Astrocyte of the cerebellum (primary cell): ENCODE data around the gene NUDT7.

ENCODE experiments used
- DNase-seq: peaks from one replicate; pipeline ENCODE4 v3.0.0-alpha.2; 2011; ENCODE audit warnings: low read depth
- H3K4me3 ChIP-seq: 2 replicates; pipeline ENCODE4 v1.5.1; 2011; ENCODE audit warnings: mild to moderate bottlenecking, low read depth, low read length, moderate library complexity
- in situ Hi-C: cut with HindIII; loops from 2 replicates; pipeline ENCODE4 v1.10.0; 2017; ENCODE audit warnings: low sequenced_read_pairs
- TF ChIP-seq, protein P1 (sequence below): IDR thresholded peaks from 2 replicates; pipeline ENCODE4 v1.5.1; 2012; ENCODE audit warnings: low read length, low read depth, moderate library complexity, mild to moderate bottlenecking; ENCODE audit errors: missing control alignments

Gene NUDT7

DNA sequence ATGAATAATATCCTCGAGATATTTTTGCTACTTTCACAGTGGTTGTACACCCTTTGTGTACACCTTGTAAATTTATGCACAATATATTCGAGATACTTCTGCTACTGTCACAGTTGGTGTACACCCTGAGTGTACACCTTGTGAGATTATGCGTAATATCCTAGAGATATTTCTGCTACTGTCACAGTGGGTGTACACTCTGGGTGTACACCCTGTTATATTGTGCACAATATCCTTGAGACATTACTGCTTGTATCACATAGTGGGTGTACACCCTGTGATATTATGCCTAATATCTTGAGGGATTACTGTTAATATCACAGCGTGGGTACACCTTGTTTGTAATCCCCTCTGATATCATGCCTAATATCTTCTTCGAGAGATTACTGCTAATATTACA lies 7.2 kb upstream of the NUDT7 start:
- in situ Hi-C loops: no loop called here
- no peak for DNase-seq
- H3K4me3 ChIP-seq: no peak overlapping the region
- TF ChIP-seq, protein P1, sequence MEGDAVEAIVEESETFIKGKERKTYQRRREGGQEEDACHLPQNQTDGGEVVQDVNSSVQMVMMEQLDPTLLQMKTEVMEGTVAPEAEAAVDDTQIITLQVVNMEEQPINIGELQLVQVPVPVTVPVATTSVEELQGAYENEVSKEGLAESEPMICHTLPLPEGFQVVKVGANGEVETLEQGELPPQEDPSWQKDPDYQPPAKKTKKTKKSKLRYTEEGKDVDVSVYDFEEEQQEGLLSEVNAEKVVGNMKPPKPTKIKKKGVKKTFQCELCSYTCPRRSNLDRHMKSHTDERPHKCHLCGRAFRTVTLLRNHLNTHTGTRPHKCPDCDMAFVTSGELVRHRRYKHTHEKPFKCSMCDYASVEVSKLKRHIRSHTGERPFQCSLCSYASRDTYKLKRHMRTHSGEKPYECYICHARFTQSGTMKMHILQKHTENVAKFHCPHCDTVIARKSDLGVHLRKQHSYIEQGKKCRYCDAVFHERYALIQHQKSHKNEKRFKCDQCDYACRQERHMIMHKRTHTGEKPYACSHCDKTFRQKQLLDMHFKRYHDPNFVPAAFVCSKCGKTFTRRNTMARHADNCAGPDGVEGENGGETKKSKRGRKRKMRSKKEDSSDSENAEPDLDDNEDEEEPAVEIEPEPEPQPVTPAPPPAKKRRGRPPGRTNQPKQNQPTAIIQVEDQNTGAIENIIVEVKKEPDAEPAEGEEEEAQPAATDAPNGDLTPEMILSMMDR: no peak

DNA sequence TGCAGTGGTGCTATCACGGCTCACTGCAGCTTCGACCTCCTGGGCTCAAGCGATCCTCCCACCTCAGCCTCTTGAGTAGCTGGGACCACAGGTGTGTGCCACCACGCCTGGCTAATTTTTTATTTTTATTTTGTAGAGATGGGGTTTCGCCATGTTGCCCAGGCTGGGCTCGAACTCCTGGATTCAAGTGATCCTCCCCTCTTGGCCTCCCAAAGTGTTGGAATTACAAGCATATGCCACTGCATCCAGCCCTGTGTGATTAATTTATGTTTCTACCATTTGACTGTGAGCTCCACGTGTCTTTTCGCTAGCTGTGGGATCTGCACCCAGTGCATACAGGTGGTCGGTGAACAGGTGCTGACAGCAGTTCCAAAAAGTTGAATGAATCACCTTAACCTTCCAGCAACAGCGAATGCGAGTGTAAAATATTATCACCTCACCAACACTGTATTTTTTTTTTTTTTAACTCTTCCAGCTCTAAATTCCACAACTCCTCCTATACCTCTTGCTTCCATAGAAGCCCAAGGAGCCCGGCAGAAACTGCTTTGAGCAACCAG lies 484 bp upstream of the NUDT7 start:
- TF ChIP-seq, protein P1: no peak
- no peak overlapping the region for H3K4me3 ChIP-seq
- in situ Hi-C loops: no loop called here
- DNase-seq: no peak

DNA sequence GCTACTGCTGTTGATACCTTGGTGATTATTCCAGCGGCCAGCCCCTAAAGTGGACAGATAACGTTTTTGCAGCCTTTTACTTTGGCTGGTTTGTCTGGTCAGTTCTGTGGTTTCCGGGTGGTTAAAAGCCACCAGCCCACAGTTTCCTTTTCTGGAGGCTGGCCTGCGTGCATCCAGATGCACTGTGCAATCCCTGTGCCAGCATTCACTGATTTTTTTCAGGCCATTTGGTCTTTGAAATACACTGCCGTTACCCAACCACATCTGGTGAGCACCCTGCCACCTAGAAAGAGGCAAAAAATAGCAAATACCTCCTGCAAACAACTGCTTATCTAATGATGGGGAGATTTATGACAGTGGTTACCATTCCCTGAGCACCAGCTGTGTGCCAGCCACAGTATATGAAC lies 797 bp downstream of the NUDT7 start:
- peak overlapping the region; percentile 74 for H3K4me3 ChIP-seq
- TF ChIP-seq, protein P1: no peak
- in situ Hi-C loops: no loop called here
- peak; percentile 31 for DNase-seq

DNA sequence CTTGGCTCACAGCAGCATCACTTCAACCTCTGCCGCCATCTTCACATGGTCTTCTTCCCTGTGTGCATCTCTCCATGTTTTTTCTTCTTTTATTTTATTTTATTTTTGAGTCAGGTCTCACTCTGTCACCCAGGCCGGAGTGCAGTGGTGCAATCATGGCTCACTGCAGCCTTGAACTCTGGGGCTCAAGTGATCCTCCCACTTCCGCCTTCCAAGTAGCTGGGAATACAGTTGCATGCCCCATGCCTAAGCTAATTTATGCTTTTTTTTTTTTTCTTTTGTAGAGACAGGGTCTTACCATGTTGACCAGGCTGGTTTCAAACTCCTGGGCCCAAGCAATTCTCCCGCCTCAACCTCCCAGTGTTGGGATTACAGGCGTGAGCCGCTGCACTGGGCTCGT lies 1.9 kb downstream of the NUDT7 start:
- no peak for DNase-seq
- in situ Hi-C loops: no loop called here
- H3K4me3 ChIP-seq: no peak overlapping the region
- TF ChIP-seq, protein P1: no peak

DNA sequence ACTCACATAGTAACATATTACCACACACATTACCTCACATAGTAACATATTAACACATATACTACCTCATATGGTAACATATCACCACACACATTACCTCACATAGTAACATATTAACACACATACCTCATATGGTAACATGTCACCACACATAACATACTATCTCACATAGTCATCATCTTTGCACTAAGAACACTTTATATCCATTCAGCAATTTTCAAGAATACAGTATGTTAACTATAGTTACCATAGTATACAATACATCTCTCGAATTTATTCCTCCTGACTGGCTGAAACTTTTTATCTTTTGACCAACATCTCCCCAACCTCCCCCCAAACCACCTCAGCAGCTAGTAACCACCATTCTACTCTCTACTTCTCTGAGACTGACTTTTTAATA lies 7.6 kb downstream of the NUDT7 start:
- TF ChIP-seq, protein P1: no peak
- in situ Hi-C loops: no loop called here
- H3K4me3 ChIP-seq: no peak overlapping the region
- DNase-seq: no peak

DNA sequence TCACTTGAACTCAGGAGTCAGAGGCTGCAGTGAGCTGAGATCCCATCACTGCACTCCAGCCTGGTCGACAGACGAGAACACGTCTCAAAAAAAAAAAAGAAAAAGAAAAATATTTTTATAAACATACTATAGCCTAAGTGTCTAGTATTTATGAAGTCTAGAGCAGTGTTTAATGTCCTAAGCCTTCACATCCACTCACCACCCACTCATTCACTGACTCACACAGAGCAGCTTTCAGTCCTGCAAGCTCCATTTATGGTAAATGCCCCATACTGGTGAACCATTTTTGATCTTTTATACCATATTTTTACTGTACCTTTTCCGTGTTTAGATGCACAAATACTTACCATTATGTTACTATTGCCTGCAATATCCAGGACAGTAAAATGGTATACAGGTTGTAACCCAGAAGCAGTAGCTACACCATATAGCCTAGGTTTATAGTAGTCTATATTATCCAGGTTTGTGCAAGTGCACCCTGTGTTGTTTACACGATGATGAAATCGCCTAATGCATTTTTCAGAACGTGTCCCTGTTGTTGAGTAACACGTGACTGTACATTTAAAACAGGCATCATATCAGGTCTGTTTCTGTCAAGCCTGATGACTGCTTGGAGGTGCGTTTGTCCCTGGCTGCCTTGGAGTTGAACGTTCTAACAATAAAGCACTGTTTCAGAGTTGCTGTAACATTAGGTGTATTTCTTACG lies 10.1 kb downstream of the NUDT7 start:
- no peak for DNase-seq
- no peak overlapping the region for H3K4me3 ChIP-seq
- in situ Hi-C loops: no loop called here
- TF ChIP-seq, protein P1: no peak
